Neuronal stem cell (in vitro differentiated cells): ENCODE results near the gene TRAPPC5.

Experiments
- DNase-seq: peaks from one replicate; pipeline ENCODE4 v3.0.0-alpha.2; 2013; ENCODE audit warnings: low spot score
- H2AFZ ChIP-seq: one replicate; pipeline ENCODE4 v1.6.1; 2013; ENCODE audit warnings: mild to moderate bottlenecking, low read length, inconsistent platforms
- H2AK5ac ChIP-seq: 2 replicates; pipeline ENCODE4 v1.6.1; 2013; ENCODE audit warnings: low read depth, mild to moderate bottlenecking, inconsistent platforms, low read length, moderate library complexity, mixed read lengths
- H2BK120ac ChIP-seq: 2 replicates; pipeline ENCODE4 v1.6.1; 2013; ENCODE audit warnings: low read depth, mild to moderate bottlenecking, inconsistent platforms, low read length, moderate library complexity, mixed read lengths
- H2BK12ac ChIP-seq: one replicate; pipeline ENCODE4 v1.6.1; 2013; ENCODE audit warnings: low read length, inconsistent platforms
- H2BK15ac ChIP-seq: 2 replicates; pipeline ENCODE4 v1.6.1; 2013; ENCODE audit warnings: mild to moderate bottlenecking, low read length, inconsistent platforms, mixed read lengths
- H2BK5ac ChIP-seq: one replicate; pipeline ENCODE4 v1.6.1; 2013; ENCODE audit warnings: inconsistent platforms, mild to moderate bottlenecking, low read length, moderate library complexity
- H3K14ac ChIP-seq: one replicate; pipeline ENCODE4 v1.6.1; 2013; ENCODE audit warnings: low read length, inconsistent platforms
- H3K18ac ChIP-seq: 2 replicates; pipeline ENCODE4 v1.6.1; 2013; ENCODE audit warnings: low read length, inconsistent platforms
- H3K23ac ChIP-seq: 2 replicates; pipeline ENCODE4 v1.6.1; 2013; ENCODE audit warnings: low read depth, mild to moderate bottlenecking, mixed read lengths, low read length, inconsistent platforms; ENCODE audit not compliant: poor library complexity
- H3K27ac ChIP-seq: replicated peaks from 3 replicates; pipeline ENCODE4 v1.5.1; 2013; ENCODE audit warnings: low read length, inconsistent platforms
- H3K27me3 ChIP-seq, 3 experiments: 2 replicates each; pipeline ENCODE4 v1.6.1; 2013; ENCODE audit warnings: low read length in 3 of 3, mild to moderate bottlenecking in 2 of 3, inconsistent platforms in 1 of 3, low read depth in 1 of 3, mixed read lengths in 1 of 3, moderate library complexity in 1 of 3; ENCODE audit not compliant: control insufficient read depth in 3 of 3, insufficient read depth in 3 of 3
- H3K36me3 ChIP-seq, 2 donors: replicated peaks in 1 of 2; 2 replicates each; pipeline ENCODE4 v1.6.1; 2013; ENCODE audit warnings: low read length in 2 of 2; ENCODE audit not compliant: control insufficient read depth in 2 of 2, insufficient read depth in 2 of 2
- H3K4ac ChIP-seq: 2 replicates; pipeline ENCODE4 v1.6.1; 2013; ENCODE audit warnings: inconsistent platforms, mild to moderate bottlenecking, low read length, moderate library complexity
- H3K4me1 ChIP-seq, 2 donors: 1 replicate in 1 of 2; 2 replicates in 1 of 2; pipeline ENCODE4 v1.6.1; 2013; ENCODE audit warnings: low read length in 2 of 2, low read depth in 1 of 2; ENCODE audit not compliant: control insufficient read depth in 2 of 2, insufficient read depth in 1 of 2
- H3K4me2 ChIP-seq: one replicate; pipeline ENCODE4 v1.6.1; 2013; ENCODE audit warnings: mild to moderate bottlenecking, low read length, inconsistent platforms; ENCODE audit not compliant: insufficient read depth, poor library complexity, severe bottlenecking
- H3K4me3 ChIP-seq, 2 donors: 2 replicates each; pipeline ENCODE4 v1.5.1; 2013; ENCODE audit warnings: low read length in 2 of 2, mild to moderate bottlenecking in 2 of 2, inconsistent platforms in 1 of 2, moderate library complexity in 1 of 2
- H3K79me1 ChIP-seq: one replicate; pipeline ENCODE4 v1.6.1; 2013; ENCODE audit warnings: low read depth, mild to moderate bottlenecking, inconsistent platforms, low read length, moderate library complexity
- H3K9ac ChIP-seq: one replicate; pipeline ENCODE4 v1.6.1; 2013; ENCODE audit warnings: mild to moderate bottlenecking, low read depth, low read length, inconsistent platforms; ENCODE audit not compliant: poor library complexity
- H3K9me3 ChIP-seq, 2 donors: replicated peaks in 1 of 2; 2 replicates each; pipeline versions ENCODE3 to v1.6.1; 2013; ENCODE audit warnings: low read length in 2 of 2, mild to moderate bottlenecking in 2 of 2, inconsistent platforms in 1 of 2, low read depth in 1 of 2, mixed read lengths in 1 of 2, moderate library complexity in 1 of 2; ENCODE audit not compliant: control insufficient read depth in 2 of 2, insufficient read depth in 1 of 2
- H4K8ac ChIP-seq: one replicate; pipeline ENCODE4 v1.6.1; 2013; ENCODE audit warnings: low read depth, mild to moderate bottlenecking, inconsistent platforms, low read length, moderate library complexity
- H4K91ac ChIP-seq: one replicate; pipeline ENCODE4 v1.6.1; 2013; ENCODE audit warnings: low read length, low read depth, mild to moderate bottlenecking, inconsistent platforms; ENCODE audit not compliant: poor library complexity
- WGBS, 2 donors: extraction: QIAGEN DNeasy Blood & Tissue Kit; methylation state at CpG; one replicate each; pipeline ENCODE4 v1.1.7; 2013; ENCODE audit warnings: missing lambda C conversion rate in 2 of 2, mixed read lengths in 1 of 2; ENCODE audit not compliant: insufficient read length in 2 of 2, insufficient replicate concordance in 1 of 2; ENCODE audit errors: extremely low coverage in 2 of 2; 5-methylcytosine and 5-hydroxymethylcytosine counted together

The TRAPPC5 gene

GRCh38 chr19:7737215-7737614, 56.6 kb downstream of the TRAPPC5 start:
- Histone ChIP-seq H4K91ac (no peak overlapping the region), H3K9me3 (no peaks in the 10 kb centered on the region), H3K27me3 (peaks cover 0 to 8% (median 5%) of the 10 kb centered on the region in 3 experiments), H4K8ac (no peak overlapping the region), H3K4me2 (no peak overlapping the region), H3K23ac (no peak overlapping the region), H3K9ac (no peak overlapping the region), H3K18ac (no peak overlapping the region), H3K14ac (no peak overlapping the region), H2BK120ac (no peak overlapping the region), H3K79me1 (no peaks in the 10 kb centered on the region), H3K36me3 (no peaks in the 10 kb centered on the region), H3K27ac (no peak overlapping the region), H2BK15ac (no peak overlapping the region), H2AK5ac (no peak overlapping the region), H3K4me1 (no peaks in the 10 kb centered on the region), H2BK12ac (no peak overlapping the region), H3K4ac (no peak overlapping the region), H3K4me3 (no peak overlapping the region), H2BK5ac (no peak overlapping the region), H2AFZ (no peak overlapping the region)
- no peak for DNase-seq
- no CpG with 5 or more reads among the region's 11 CpGs for whole genome bisulfite sequencing, 2 donors
